Measurements from ENCODE around the gene NRG3. TPM values are rescaled to one million over a fixed set of nuclear protein-coding genes. Genes with fewer than 3 reads are reported as not detected.

Gene NRG3
- total RNA-seq, 4 donors from 2014 or later: 0.32 to 1.4 TPM; not detected in 2

GRCh38 chr10:82914655-82915136 is 1039.7 kb downstream of the NRG3 start:
- no peaks in the 10 kb centered on the region for H3K4me1 ChIP-seq
- TF ChIP-seq CTCF (IDR thresholded peaks at IDR 0.05): no peak
- TF ChIP-seq POLR2A (IDR thresholded peaks at IDR 0.05): no peak
- no peak for TF ChIP-seq EP300 (IDR thresholded peaks at IDR 0.05; ENCODE audit: low read depth)
- TF ChIP-seq POLR2AphosphoS5 (IDR thresholded peaks at IDR 0.05): no peak
- no peaks in the 10 kb centered on the region for H3K36me3 ChIP-seq
- no peak for DNase-seq
- in situ Hi-C loops (cut with MboI; ENCODE audit: low pct_ligation_motif_present in 1 of 4, low pct_unique_long_range_greater_than_20kb in 1 of 4, low sequenced_read_pairs in 3 of 4) (no loop called here), intact Hi-C loops (cut with DNase I; ENCODE audit: low total_unique reads) (no loop called here)
- no peak overlapping the region for H3K4me3 ChIP-seq
- H3K27ac ChIP-seq: no peak overlapping the region
- no peaks in the 10 kb centered on the region for H3K27me3 ChIP-seq
- H3K9me3 ChIP-seq: no peaks in the 10 kb centered on the region

GRCh38 chr10:82916941-82917340 is 1041.9 kb downstream of the NRG3 start:
- no peak for DNase-seq
- no peaks in the 10 kb centered on the region for H3K9me3 ChIP-seq
- intact Hi-C loops (cut with DNase I; ENCODE audit: low total_unique reads) (no loop called here), in situ Hi-C loops (cut with MboI; ENCODE audit: low pct_ligation_motif_present in 1 of 4, low pct_unique_long_range_greater_than_20kb in 1 of 4, low sequenced_read_pairs in 3 of 4) (no loop called here)
- H3K36me3 ChIP-seq: no peaks in the 10 kb centered on the region
- no peak overlapping the region for H3K27ac ChIP-seq
- 71 to 86% methylated on average over 4 of the region's 4 CpGs for WGBS, 2 donors (ENCODE audit: low coverage in 1 of 2)
- H3K4me3 ChIP-seq: no peak overlapping the region
- H3K27me3 ChIP-seq: no peaks in the 10 kb centered on the region
- TF ChIP-seq POLR2A (IDR thresholded peaks at IDR 0.05) (no peak), POLR2AphosphoS5 (IDR thresholded peaks at IDR 0.05) (no peak), EP300 (IDR thresholded peaks at IDR 0.05; ENCODE audit: low read depth) (no peak), CTCF (IDR thresholded peaks at IDR 0.05) (no peak)
- no peaks in the 10 kb centered on the region for H3K4me1 ChIP-seq

GRCh38 chr10:82918022-82918421 is 1043.0 kb downstream of the NRG3 start:
- no peak for DNase-seq
- intact Hi-C loops (cut with DNase I; ENCODE audit: low total_unique reads): no loop called here
- Histone ChIP-seq H3K36me3 (no peaks in the 10 kb centered on the region), H3K9me3 (no peaks in the 10 kb centered on the region), H3K27ac (no peak overlapping the region), H3K27me3 (no peaks in the 10 kb centered on the region), H3K4me3 (no peak overlapping the region), H3K4me1 (no peaks in the 10 kb centered on the region)
- in situ Hi-C loops (cut with MboI; ENCODE audit: low pct_ligation_motif_present in 1 of 4, low pct_unique_long_range_greater_than_20kb in 1 of 4, low sequenced_read_pairs in 3 of 4): no loop called here
- TF ChIP-seq EP300 (IDR thresholded peaks at IDR 0.05; ENCODE audit: low read depth): no peak
- no peak for TF ChIP-seq CTCF (IDR thresholded peaks at IDR 0.05)
- no peak for TF ChIP-seq POLR2AphosphoS5 (IDR thresholded peaks at IDR 0.05)
- no peak for TF ChIP-seq POLR2A (IDR thresholded peaks at IDR 0.05)

GRCh38 chr10:82922046-82922445 is 1047.1 kb downstream of the NRG3 start:
- 66 to 76% methylated on average over 4 of the region's 4 CpGs for WGBS, 2 donors (ENCODE audit: low coverage in 1 of 2)
- intact Hi-C loops (cut with DNase I; ENCODE audit: low total_unique reads): no loop called here
- Histone ChIP-seq H3K4me3 (no peak overlapping the region), H3K4me1 (no peaks in the 10 kb centered on the region), H3K27me3 (no peaks in the 10 kb centered on the region), H3K9me3 (no peaks in the 10 kb centered on the region), H3K36me3 (no peaks in the 10 kb centered on the region), H3K27ac (no peak overlapping the region)
- DNase-seq: no peak
- in situ Hi-C loops (cut with MboI; ENCODE audit: low pct_ligation_motif_present in 1 of 4, low pct_unique_long_range_greater_than_20kb in 1 of 4, low sequenced_read_pairs in 3 of 4): no loop called here
- TF ChIP-seq POLR2A (IDR thresholded peaks at IDR 0.05) (no peak), CTCF (IDR thresholded peaks at IDR 0.05) (no peak), POLR2AphosphoS5 (IDR thresholded peaks at IDR 0.05) (no peak), EP300 (IDR thresholded peaks at IDR 0.05; ENCODE audit: low read depth) (no peak)

Data from transverse colon (tissue), 4 donors.